ENCODE results near the gene TFCP2L1. TPM values are rescaled to one million over a fixed set of nuclear protein-coding genes. Genes with fewer than 3 reads are reported as not detected.

The TFCP2L1 gene
- total and polyA plus RNA-seq, 2 of the 4 experiments (the other 2 are of a cell fraction) = not detected

DNA sequence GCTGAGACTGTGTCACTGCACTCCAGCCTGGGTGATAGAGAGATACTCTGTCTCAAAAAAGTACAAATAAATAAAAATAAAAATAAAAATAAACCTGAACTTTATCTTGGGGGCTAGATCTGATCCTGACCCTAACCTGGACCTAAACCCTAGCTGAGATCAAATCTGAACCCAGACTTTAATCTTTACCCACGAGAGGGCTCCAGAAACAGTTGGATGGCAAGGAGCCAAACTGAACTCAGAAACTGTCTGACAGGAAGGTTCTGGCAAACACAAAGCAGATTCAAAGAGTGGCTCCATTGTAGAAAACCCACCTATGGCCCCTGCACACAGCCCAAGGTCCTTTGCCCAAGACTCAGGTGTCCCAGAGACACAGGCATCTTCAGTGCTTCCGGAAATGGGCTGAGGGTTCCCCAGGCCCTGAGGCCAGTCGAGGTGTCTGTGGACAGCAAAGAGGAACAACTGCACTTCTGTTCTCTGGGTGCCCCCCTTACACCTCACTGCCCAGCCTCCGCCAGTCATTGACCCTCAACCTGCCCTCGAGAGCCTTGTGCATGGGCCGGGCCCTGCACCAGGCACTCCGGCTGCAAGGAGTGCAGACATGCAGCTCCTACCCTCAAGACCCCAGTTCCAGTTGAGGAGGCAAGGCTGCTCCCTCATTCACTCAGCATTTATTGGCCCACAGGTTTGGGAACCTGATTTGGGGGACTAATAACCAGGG is 95.2 kb downstream of the TFCP2L1 start:
- H3K36me3 ChIP-seq (ENCODE audit: control insufficient read depth, insufficient read depth, low read length) = no peaks in the 10 kb centered on the region
- no peak overlapping the region for H2AFZ ChIP-seq (replicated peaks; ENCODE audit: low read length, poor library complexity)
- H2BK5ac ChIP-seq (ENCODE audit: low read depth, low read length, poor library complexity, severe bottlenecking) = no peak overlapping the region
- no peak overlapping the region for H2BK20ac ChIP-seq (ENCODE audit: low read depth, low read length)
- H3K23ac ChIP-seq (ENCODE audit: low read depth, low read length) = no peak overlapping the region
- ChIA-PET POLR2A (ENCODE audit: unreplicated experiment) (no interaction called here), CTCF (no interaction called here)
- in situ Hi-C loops (cut with MboI; ENCODE audit: low sequenced_read_pairs) (no loop called here), intact Hi-C loops (cut with micrococcal nuclease) (no loop called here), dilution Hi-C loops (cut with HindIII; ENCODE audit: low sequenced_read_pairs, unreplicated experiment) (no loop called here)
- H2BK15ac ChIP-seq (ENCODE audit: low read depth, low read length) = no peak overlapping the region
- H3K9me3 ChIP-seq (ENCODE audit: control insufficient read depth, insufficient read depth, low read length) = no peaks in the 10 kb centered on the region
- H3K9me1 ChIP-seq (ENCODE audit: insufficient read depth, low read length) = no peaks in the 10 kb centered on the region
- no peaks in the 10 kb centered on the region for H3K4me1 ChIP-seq (ENCODE audit: control insufficient read depth, insufficient read depth, low read length)
- H3K4me2 ChIP-seq (ENCODE audit: low read depth, low read length) = no peak overlapping the region
- WGBS, 2 experiments (ENCODE audit: extremely low coverage in 2 of 2, insufficient read length in 1 of 2) = 70% methylated on average over 6 of the region's 7 CpGs; no CpG with 5 or more reads in 1 of the 2 experiments
- ATAC-seq (ENCODE audit: low read depth) = no peak
- H4K8ac ChIP-seq (ENCODE audit: low read depth in 2 of 2, low read length in 2 of 2) = no peak overlapping the region
- H3K4ac ChIP-seq (ENCODE audit: low read depth, low read length) = no peak overlapping the region
- no peak overlapping the region for H3K18ac ChIP-seq (ENCODE audit: low read depth, low read length)
- H3K56ac ChIP-seq (ENCODE audit: extremely low read depth, insufficient read depth, low read length) = no peak overlapping the region
- no peak overlapping the region for H2BK120ac ChIP-seq (ENCODE audit: low read depth, low read length)
- no peak overlapping the region for H3K4me3 ChIP-seq (ENCODE audit: insufficient read depth, low read depth, low read length)
- H4K91ac ChIP-seq (ENCODE audit: insufficient read depth, low read depth, low read length) = no peak overlapping the region
- H3K14ac ChIP-seq (replicated peaks; ENCODE audit: low read depth, low read length) = no peak overlapping the region
- H2AK9ac ChIP-seq (replicated peaks; ENCODE audit: low read depth, low read length, poor library complexity) = no peak overlapping the region
- DNase-seq = no peak
- H4K20me1 ChIP-seq (ENCODE audit: insufficient read depth, low read length) = no peaks in the 10 kb centered on the region
- H3K79me1 ChIP-seq (ENCODE audit: low read depth in 1 of 2, low read length in 2 of 2) = no peaks in the 10 kb centered on the region
- no peak for TF ChIP-seq CEBPB (IDR thresholded peaks at IDR 0.05; ENCODE audit: low read depth, low read length)
- no peak for TF ChIP-seq MAZ (IDR thresholded peaks at IDR 0.05; ENCODE audit: borderline replicate concordance, low read depth, low read length)
- TF ChIP-seq RCOR1 (IDR thresholded peaks at IDR 0.05; ENCODE audit: insufficient replicate concordance, low read length) = no peak
- no peak for TF ChIP-seq POLR2A (IDR thresholded peaks at IDR 0.05; ENCODE audit: low read depth, low read length)
- no peak for TF ChIP-seq CHD1 (IDR thresholded peaks at IDR 0.05; ENCODE audit: low read depth, low read length)
- no peak for TF ChIP-seq RFX5 (IDR thresholded peaks at IDR 0.05; ENCODE audit: low read depth, low read length)
- no peak for TF ChIP-seq MXI1 (IDR thresholded peaks at IDR 0.05; ENCODE audit: borderline replicate concordance, low read depth, low read length)
- TF ChIP-seq RAD21 (IDR thresholded peaks at IDR 0.05; ENCODE audit: low read length) = no peak
- TF ChIP-seq, protein P1, sequence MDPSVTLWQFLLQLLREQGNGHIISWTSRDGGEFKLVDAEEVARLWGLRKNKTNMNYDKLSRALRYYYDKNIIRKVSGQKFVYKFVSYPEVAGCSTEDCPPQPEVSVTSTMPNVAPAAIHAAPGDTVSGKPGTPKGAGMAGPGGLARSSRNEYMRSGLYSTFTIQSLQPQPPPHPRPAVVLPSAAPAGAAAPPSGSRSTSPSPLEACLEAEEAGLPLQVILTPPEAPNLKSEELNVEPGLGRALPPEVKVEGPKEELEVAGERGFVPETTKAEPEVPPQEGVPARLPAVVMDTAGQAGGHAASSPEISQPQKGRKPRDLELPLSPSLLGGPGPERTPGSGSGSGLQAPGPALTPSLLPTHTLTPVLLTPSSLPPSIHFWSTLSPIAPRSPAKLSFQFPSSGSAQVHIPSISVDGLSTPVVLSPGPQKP (IDR thresholded peaks at IDR 0.05; ENCODE audit: borderline replicate concordance, low read depth, low read length) = no peak
- H3K27me3 ChIP-seq (ENCODE audit: control insufficient read depth, insufficient read depth, low read length) = peaks cover 7% of the 10 kb centered on the region; the same call in 1 of the 2 replicates
- H2AK5ac ChIP-seq (ENCODE audit: low read depth, low read length) = no peak overlapping the region
- H3K27ac ChIP-seq (ENCODE audit: insufficient read depth, low read length) = no peak overlapping the region
- H4K5ac ChIP-seq (ENCODE audit: low read depth, low read length) = no peak overlapping the region
- BruUV-seq (replicated peaks) = no TSS peak
- H3K9ac ChIP-seq (ENCODE audit: low read depth, low read length) = no peak overlapping the region
